HepG2 (cell line): ENCODE data around the gene HID1.

Experiments used
- EZH2 ChIP-seq: conservative IDR thresholded peaks from 2 replicates; pipeline ENCODE4 v1.6.1; 2012; ENCODE audit warnings: mild to moderate bottlenecking, low read depth, low read length, moderate library complexity
- FOXK2 ChIP-seq: fragments of 450-650 bp; IDR thresholded peaks from 2 replicates; pipeline ENCODE4 v1.6.1; 2016
- NFE2L2 ChIP-seq: fragments of 150-350 bp; IDR thresholded peaks from 2 replicates; pipeline ENCODE4 v1.6.1; 2014; ENCODE audit warnings: low read length
- TCF7 ChIP-seq: sonication (generic); IDR thresholded peaks from 2 replicates; pipeline ENCODE4 v1.6.1; 2016; ENCODE audit warnings: antibody characterized with exemption, low read depth
- XRCC5 ChIP-seq: fragments of 200-400 bp; formaldehyde crosslinking; optimal IDR thresholded peaks from 2 replicates; pipeline ENCODE3; 2017; ENCODE audit warnings: mild to moderate bottlenecking, low read length
- ZFX ChIP-seq: sonication (generic); formaldehyde crosslinking; IDR thresholded peaks from 2 replicates; pipeline ENCODE4 v1.4.0; 2020; ENCODE audit warnings: mild to moderate bottlenecking, low read depth, missing genetic modification reagents, moderate library complexity
- ZNF282 ChIP-seq: fragments of 450-650 bp; IDR thresholded peaks from 2 replicates; pipeline ENCODE4 v1.6.1; 2018; ENCODE audit not compliant: partially characterized antibody
- ZNF512B ChIP-seq: sonication (generic); formaldehyde crosslinking; IDR thresholded peaks from 2 replicates; pipeline ENCODE4 v1.5.1; 2020; ENCODE audit warnings: missing genetic modification reagents, mild to moderate bottlenecking, borderline replicate concordance
- ZNF780A ChIP-seq: sonication (generic); formaldehyde crosslinking; IDR thresholded peaks from 2 replicates; pipeline ENCODE4 v1.8.0; 2022; ENCODE audit warnings: mild to moderate bottlenecking, missing genetic modification reagents, moderate library complexity
- ZNF883 ChIP-seq: sonication (generic); formaldehyde crosslinking; IDR thresholded peaks from 2 replicates; pipeline ENCODE4 v1.5.1; 2020; ENCODE audit warnings: mild to moderate bottlenecking, missing genetic modification reagents; ENCODE audit errors: not compliant biosample characterization
- TF ChIP-seq, protein P1 (sequence below): sonication (generic); formaldehyde crosslinking; IDR thresholded peaks from 2 replicates; pipeline ENCODE4 v1.5.0; 2020; ENCODE audit warnings: missing genetic modification reagents
- TF ChIP-seq, protein P2 (sequence below): sonication (generic); formaldehyde crosslinking; IDR thresholded peaks from 2 replicates; pipeline ENCODE4 v1.5.0; 2020; ENCODE audit warnings: mild to moderate bottlenecking, missing genetic modification reagents, moderate library complexity

- no peak for TF ChIP-seq ZNF512B (CRISPR knock-in tag)
- no peak for TF ChIP-seq ZNF883 (CRISPR knock-in tag)
- no peak for TF ChIP-seq EZH2
- TF ChIP-seq, protein P1, sequence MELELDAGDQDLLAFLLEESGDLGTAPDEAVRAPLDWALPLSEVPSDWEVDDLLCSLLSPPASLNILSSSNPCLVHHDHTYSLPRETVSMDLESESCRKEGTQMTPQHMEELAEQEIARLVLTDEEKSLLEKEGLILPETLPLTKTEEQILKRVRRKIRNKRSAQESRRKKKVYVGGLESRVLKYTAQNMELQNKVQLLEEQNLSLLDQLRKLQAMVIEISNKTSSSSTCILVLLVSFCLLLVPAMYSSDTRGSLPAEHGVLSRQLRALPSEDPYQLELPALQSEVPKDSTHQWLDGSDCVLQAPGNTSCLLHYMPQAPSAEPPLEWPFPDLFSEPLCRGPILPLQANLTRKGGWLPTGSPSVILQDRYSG (CRISPR knock-in tag) = no peak
- no peak for TF ChIP-seq NFE2L2
- TF ChIP-seq ZNF780A (CRISPR knock-in tag) = no peak
- TF ChIP-seq ZFX (CRISPR knock-in tag) = no peak
- TF ChIP-seq TCF7 = no peak
- TF ChIP-seq, protein P2, sequence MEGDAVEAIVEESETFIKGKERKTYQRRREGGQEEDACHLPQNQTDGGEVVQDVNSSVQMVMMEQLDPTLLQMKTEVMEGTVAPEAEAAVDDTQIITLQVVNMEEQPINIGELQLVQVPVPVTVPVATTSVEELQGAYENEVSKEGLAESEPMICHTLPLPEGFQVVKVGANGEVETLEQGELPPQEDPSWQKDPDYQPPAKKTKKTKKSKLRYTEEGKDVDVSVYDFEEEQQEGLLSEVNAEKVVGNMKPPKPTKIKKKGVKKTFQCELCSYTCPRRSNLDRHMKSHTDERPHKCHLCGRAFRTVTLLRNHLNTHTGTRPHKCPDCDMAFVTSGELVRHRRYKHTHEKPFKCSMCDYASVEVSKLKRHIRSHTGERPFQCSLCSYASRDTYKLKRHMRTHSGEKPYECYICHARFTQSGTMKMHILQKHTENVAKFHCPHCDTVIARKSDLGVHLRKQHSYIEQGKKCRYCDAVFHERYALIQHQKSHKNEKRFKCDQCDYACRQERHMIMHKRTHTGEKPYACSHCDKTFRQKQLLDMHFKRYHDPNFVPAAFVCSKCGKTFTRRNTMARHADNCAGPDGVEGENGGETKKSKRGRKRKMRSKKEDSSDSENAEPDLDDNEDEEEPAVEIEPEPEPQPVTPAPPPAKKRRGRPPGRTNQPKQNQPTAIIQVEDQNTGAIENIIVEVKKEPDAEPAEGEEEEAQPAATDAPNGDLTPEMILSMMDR (CRISPR knock-in tag) = no peak
- no peak for TF ChIP-seq FOXK2
- no peak for TF ChIP-seq ZNF282
- TF ChIP-seq XRCC5 = no peak
These were observed 28.6 kb downstream of the HID1 start for GRCh38 chr17:74943808-74944522.
